GM19239 (cell line): ENCODE measurements around the gene TARS1.

Source experiments
- DNase-seq: peaks from one replicate; pipeline ENCODE4 v3.0.0; 2011; ENCODE audit warnings: low spot score; ENCODE audit not compliant: insufficient read length
- FAIRE-seq: peaks from 2 replicates; lab custom pipeline; 2011; peaks lifted over from hg19 to GRCh38; lab: Jason Lieb, UNC

TARS1 gene

DNA sequence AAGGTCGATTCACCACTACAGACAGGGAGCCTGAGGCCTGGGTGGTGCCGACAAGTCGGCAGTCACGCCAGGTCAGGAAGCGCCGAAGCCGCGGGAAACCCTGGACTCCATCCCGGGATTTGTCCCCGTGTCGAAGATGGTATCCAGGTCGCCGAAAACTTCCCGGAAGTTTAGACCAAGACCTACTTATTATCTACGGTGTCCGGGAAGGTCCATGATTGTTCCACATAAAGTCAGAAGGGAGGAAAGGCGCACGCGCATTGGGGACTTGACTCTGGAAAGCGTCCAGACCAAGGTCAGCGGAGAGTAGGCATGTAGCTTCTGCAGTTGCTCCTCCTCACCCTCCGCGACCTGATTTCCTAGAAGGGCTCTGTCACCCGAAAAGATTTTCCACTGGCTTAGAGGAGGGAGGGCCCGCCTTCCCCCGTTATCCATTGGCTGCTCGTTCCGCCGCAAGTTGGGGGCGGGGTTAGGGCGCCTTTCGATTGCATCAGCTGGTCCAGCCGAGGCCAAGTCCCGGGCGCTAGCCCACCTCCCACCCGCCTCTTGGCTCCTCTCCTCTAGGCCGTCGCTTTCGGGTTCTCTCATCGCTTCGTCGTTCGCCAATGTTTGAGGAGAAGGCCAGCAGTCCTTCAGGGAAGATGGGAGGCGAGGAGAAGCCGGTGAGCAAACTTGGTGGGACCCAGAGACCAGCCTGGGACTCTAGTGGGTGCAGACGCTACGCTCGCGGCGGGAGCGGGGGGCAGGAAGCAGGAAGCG lies at the start of gene TARS1:
Gene TARS1, plus strand, starts transcription at position 484 of the 759 bp plus-strand sequence. Its CDS starts 122 bp downstream, at position 606.
- DNase-seq: peak; percentile 84
- FAIRE-seq: peak; percentile 91

GRCh38 chr5:33398501-33398900 lies 42.3 kb upstream of the TARS1 start:
- FAIRE-seq (no peak), DNase-seq (no peak)

GRCh38 chr5:33400675-33401074 lies 40.1 kb upstream of the TARS1 start:
- FAIRE-seq (no peak), DNase-seq (no peak)

DNA sequence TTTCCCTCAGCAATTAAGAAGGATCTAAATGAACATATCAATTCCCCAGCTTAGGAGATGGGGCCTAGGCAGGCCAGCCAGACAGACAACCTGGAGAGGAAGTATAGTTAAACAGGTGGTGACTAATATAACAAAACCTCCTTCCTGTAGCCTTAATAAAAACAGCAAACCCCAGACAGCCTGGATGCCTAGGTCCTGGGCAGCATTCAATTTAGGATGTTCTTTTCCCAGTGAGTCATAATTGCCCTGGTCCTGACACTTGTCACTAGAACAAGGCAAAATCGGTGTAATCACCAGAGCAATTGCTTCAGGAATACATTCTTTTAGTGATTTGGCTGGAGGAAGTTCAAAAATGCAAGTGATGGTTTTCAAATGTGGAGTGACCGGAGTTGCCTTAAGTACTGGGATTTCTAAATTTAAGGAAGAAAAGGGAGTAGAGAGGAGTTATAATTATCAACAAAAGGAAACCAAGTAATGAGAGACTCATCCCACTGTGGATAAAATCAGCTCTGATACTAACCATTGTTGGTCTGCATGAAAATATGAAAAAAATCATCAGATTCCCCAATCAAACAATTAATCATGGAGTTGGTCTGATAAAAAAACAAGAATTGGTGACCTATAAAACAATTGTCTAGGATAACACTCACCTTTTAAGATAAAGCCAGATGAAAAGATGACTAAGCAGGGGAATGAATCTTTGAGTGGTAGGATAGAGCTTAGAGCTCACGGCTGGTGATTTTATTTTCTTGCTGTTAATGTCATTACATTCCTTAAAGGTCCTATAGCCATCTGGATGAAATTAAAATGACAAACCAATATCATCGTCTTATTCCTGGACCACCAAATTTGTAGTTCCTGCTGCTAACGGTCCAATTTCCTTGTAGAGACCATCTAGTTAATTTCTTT lies 39.0 kb upstream of the TARS1 start:
- FAIRE-seq: no peak
- DNase-seq: no peak

DNA sequence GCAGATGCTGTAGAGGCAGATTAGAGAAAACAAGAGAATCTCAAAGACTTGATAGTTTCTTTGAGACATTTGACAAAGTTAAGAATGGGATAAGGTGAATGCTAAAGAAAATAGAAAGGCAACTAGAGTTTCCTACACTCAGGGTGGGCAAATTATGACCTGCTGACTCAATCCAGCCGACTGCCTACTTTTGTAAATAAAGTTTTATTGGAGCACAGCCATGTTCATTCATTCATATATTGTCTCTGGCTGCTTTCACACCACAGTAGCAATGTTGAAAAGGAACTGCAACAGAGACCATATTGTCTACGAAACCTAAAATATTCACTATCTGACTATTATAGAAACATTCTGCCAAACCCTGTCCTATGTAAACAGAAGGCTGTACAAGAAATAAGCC lies 37.6 kb upstream of the TARS1 start:
- FAIRE-seq: no peak
- DNase-seq: no peak

GRCh38 chr5:33408816-33409215 lies 31.9 kb upstream of the TARS1 start:
- DNase-seq (no peak), FAIRE-seq (no peak)

DNA sequence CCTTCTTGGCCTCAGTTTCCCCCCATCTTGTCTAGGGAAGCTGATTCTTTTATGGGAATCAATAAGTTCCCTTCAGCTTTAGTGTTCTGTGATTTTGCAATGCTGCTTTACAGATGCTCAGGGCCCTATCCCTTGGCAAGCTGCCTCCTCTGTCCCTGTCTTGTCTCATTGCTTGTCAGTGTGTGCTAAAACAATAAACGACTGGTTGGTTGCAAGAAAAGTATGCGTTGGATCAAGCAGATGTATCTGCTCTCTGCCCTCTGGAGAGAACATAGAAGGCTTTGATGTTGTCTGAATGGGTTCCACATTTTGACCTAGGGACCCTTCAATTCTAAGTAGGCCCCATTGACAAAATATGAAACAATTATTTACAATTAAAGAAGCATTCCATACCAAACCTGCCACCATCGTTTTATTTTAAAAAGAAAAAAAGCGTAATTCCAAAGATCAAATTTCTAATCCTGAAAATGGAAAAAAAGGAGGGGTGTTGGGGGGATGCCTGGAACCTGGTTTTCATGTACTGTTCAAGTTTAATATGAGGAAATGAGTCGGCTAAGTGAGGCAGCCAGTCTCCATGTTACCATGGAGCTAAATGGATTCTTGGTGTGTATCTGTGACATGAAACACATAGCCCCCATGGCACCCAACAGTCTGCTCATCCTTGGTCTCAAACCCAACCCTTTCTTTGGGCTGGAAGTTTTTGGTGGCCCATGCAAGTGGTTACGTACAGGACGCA lies 31.2 kb upstream of the TARS1 start:
- no peak for DNase-seq
- no peak for FAIRE-seq

- FAIRE-seq (no peak), DNase-seq (no peak)
Observed at GRCh38 chr5:33410221-33410620, 30.5 kb upstream of the TARS1 start.

- no peak for DNase-seq
Observed at GRCh38 chr5:33411498-33411897, 29.3 kb upstream of the TARS1 start.

GRCh38 chr5:33415811-33416354 lies 24.9 kb upstream of the TARS1 start:
- DNase-seq (no peak), FAIRE-seq (no peak)

More at GRCh38 chr5:33411498-33411897, 29.3 kb upstream of the TARS1 start:
- no peak for FAIRE-seq

DNA sequence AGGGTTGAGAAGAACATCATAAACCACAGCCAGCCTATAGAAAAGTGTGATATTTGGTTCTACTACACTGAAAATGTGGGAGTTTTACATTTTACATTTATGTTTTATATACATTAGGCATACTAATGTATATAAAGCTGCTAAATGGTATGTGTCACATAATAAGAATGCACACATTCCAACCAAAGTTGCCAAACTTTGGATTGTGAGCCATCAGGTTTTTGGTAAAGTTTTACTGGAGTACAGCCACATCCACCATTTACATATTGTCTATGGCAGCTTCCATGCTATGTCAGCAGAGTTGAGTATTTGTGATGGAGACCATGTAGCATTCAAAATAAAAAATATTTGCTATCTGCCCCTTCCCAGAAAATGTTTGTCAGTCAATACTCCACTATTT lies 23.1 kb upstream of the TARS1 start:
- FAIRE-seq: no peak
- no peak for DNase-seq

GRCh38 chr5:33420946-33421345 lies 19.8 kb upstream of the TARS1 start:
- DNase-seq: no peak
- no peak for FAIRE-seq

DNA sequence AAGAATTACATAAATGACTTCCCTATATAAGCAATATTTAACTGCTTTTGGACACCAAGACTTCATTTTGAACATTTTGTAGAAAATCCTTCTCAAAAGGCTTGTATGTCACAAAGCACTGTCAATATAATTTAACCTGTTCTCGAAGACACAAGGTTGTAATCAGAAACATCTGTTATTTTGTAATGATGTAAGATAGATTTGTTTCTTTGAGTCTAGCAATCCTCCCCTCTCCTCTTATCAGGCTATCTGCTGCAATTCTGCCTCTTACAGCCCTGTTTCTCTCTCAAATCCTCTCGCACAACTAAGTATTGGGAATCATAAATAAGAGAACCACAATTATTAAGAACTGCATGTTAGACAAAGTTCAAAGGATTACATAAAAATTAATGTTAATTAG lies 18.6 kb upstream of the TARS1 start:
- no peak for DNase-seq
- no peak for FAIRE-seq

GRCh38 chr5:33423018-33423630 lies 17.6 kb upstream of the TARS1 start:
- DNase-seq: no peak
- FAIRE-seq: peak; percentile 18

GRCh38 chr5:33425314-33425713 lies 15.5 kb upstream of the TARS1 start:
- no peak for FAIRE-seq
- DNase-seq: no peak

GRCh38 chr5:33430983-33431382 lies 9.8 kb upstream of the TARS1 start:
- FAIRE-seq (no peak), DNase-seq (no peak)

GRCh38 chr5:33432656-33433055 lies 8.1 kb upstream of the TARS1 start:
- FAIRE-seq: no peak

GRCh38 chr5:33433303-33434240 lies 7.2 kb upstream of the TARS1 start:
- FAIRE-seq (no peak), DNase-seq (no peak)

More at GRCh38 chr5:33432656-33433055, 8.1 kb upstream of the TARS1 start:
- DNase-seq: no peak
